Liver (tissue), 9 donors: ENCODE results near the gene ZFP64. TPM values are rescaled to one million over a fixed set of nuclear protein-coding genes. Genes with fewer than 3 reads are reported as not detected.

ENCODE experiments used
- DNase-seq: peaks from one replicate; pipeline ENCODE4 v3.0.0-alpha.2; 2017; ENCODE audit warnings: low spot score
- H3K27ac ChIP-seq, 2 donors: one replicate each; pipeline ENCODE4 v1.7.0; 2013; ENCODE audit warnings: inconsistent platforms in 2 of 2, low read length in 2 of 2, control low read depth in 1 of 2, low read depth in 1 of 2, mild to moderate bottlenecking in 1 of 2
- H3K27me3 ChIP-seq, 4 donors: one replicate each; pipeline versions ENCODE4 v1.6.1 to v1.7.0; 2013; ENCODE audit warnings: low read length in 3 of 4, inconsistent platforms in 1 of 4, mild to moderate bottlenecking in 1 of 4, moderate library complexity in 1 of 4; ENCODE audit not compliant: control insufficient read depth in 4 of 4, insufficient read depth in 4 of 4
- H3K36me3 ChIP-seq, 4 donors: one replicate each; pipeline versions ENCODE4 v1.6.1 to v1.7.0; 2013; ENCODE audit warnings: low read length in 3 of 4, mild to moderate bottlenecking in 3 of 4, low read depth in 1 of 4, moderate library complexity in 1 of 4; ENCODE audit not compliant: control insufficient read depth in 4 of 4, insufficient read depth in 3 of 4
- H3K4me1 ChIP-seq, 4 donors: one replicate each; pipeline versions ENCODE4 v1.6.1 to v1.7.0; 2013; ENCODE audit warnings: low read length in 3 of 4, mild to moderate bottlenecking in 3 of 4, moderate library complexity in 1 of 4; ENCODE audit not compliant: control insufficient read depth in 4 of 4, insufficient read depth in 4 of 4
- H3K4me3 ChIP-seq, 3 donors: one replicate each; pipeline versions ENCODE4 v1.6.1 to v1.7.0; 2013; ENCODE audit warnings: low read length in 3 of 3, control low read depth in 1 of 3, low read depth in 1 of 3, mild to moderate bottlenecking in 1 of 3
- H3K9ac ChIP-seq, 2 donors: one replicate each; pipeline ENCODE4 v1.7.0; 2013; ENCODE audit warnings: low read length in 2 of 2, mild to moderate bottlenecking in 2 of 2, moderate library complexity in 2 of 2, control low read depth in 1 of 2, low read depth in 1 of 2
- H3K9me3 ChIP-seq, 4 donors: one replicate each; pipeline versions ENCODE4 v1.6.1 to v1.7.0; 2013; ENCODE audit warnings: low read length in 3 of 4; ENCODE audit not compliant: control insufficient read depth in 4 of 4
- ATF3 ChIP-seq: IDR thresholded peaks from 2 replicates; pipeline ENCODE4 v1.6.1; 2016; ENCODE audit warnings: antibody characterized with exemption
- CTCF ChIP-seq: fragments of 150-350 bp; IDR thresholded peaks from 2 replicates; pipeline ENCODE4 v1.5.1; 2017; ENCODE audit warnings: improper control_type of control experiment, low read depth, low read length; ENCODE audit not compliant: missing input control
- EGR1 ChIP-seq, 2 donors: IDR thresholded peaks; 2 replicates each; pipeline ENCODE4 v1.6.1; 2016 to 2018; ENCODE audit warnings: antibody characterized with exemption in 2 of 2, low read depth in 2 of 2
- FOXA1 ChIP-seq: IDR thresholded peaks from 2 replicates; pipeline ENCODE4 v1.6.1; 2016; ENCODE audit warnings: antibody characterized with exemption
- FOXA2 ChIP-seq: IDR thresholded peaks from 2 replicates; pipeline ENCODE4 v1.6.1; 2016; ENCODE audit warnings: antibody characterized with exemption
- GABPA ChIP-seq, 2 donors: IDR thresholded peaks in 1 of 2; conservative IDR thresholded peaks in 1 of 2; 2 replicates each; pipeline ENCODE4 v1.6.1; 2016; ENCODE audit warnings: antibody characterized with exemption in 2 of 2, mild to moderate bottlenecking in 1 of 2, moderate library complexity in 1 of 2
- HNF4A ChIP-seq, 2 donors: conservative IDR thresholded peaks; 2 replicates each; pipeline ENCODE4 v1.6.1; 2016; ENCODE audit warnings: antibody characterized with exemption in 2 of 2, mild to moderate bottlenecking in 2 of 2
- HNF4G ChIP-seq: IDR thresholded peaks from 2 replicates; pipeline ENCODE4 v1.6.1; 2016; ENCODE audit warnings: antibody characterized with exemption
- JUND ChIP-seq, 2 donors: IDR thresholded peaks; 2 replicates each; pipeline ENCODE4 v1.6.1; 2016; ENCODE audit warnings: antibody characterized with exemption in 2 of 2
- MAX ChIP-seq: IDR thresholded peaks from 2 replicates; pipeline ENCODE4 v1.6.1; 2016; ENCODE audit warnings: antibody characterized with exemption
- NR2F2 ChIP-seq: IDR thresholded peaks from 2 replicates; pipeline ENCODE4 v1.6.1; 2016; ENCODE audit warnings: antibody characterized with exemption
- RAD21 ChIP-seq, 2 donors: IDR thresholded peaks; 2 replicates each; pipeline ENCODE4 v1.6.1; 2016; ENCODE audit warnings: antibody characterized with exemption in 2 of 2, mild to moderate bottlenecking in 2 of 2
- REST ChIP-seq: IDR thresholded peaks from 2 replicates; pipeline ENCODE4 v1.6.1; 2016; ENCODE audit warnings: antibody characterized with exemption, mild to moderate bottlenecking
- RXRA ChIP-seq, 2 donors: IDR thresholded peaks; 2 replicates each; pipeline ENCODE4 v1.6.1; 2017 to 2018; ENCODE audit warnings: antibody characterized with exemption in 2 of 2, mild to moderate bottlenecking in 1 of 2
- SP1 ChIP-seq: IDR thresholded peaks from 2 replicates; pipeline ENCODE4 v1.6.1; 2018; ENCODE audit warnings: antibody characterized with exemption, mild to moderate bottlenecking
- TAF1 ChIP-seq: conservative IDR thresholded peaks from 2 replicates; pipeline ENCODE4 v1.6.1; 2016; ENCODE audit warnings: antibody characterized with exemption, mild to moderate bottlenecking
- YY1 ChIP-seq: IDR thresholded peaks from 2 replicates; pipeline ENCODE4 v1.6.1; 2016; ENCODE audit warnings: antibody characterized with exemption, mild to moderate bottlenecking
- ZBTB33 ChIP-seq: IDR thresholded peaks from 2 replicates; pipeline ENCODE4 v1.6.1; 2016; ENCODE audit warnings: antibody characterized with exemption
- WGBS: extraction: QIAGEN DNeasy Blood & Tissue Kit; methylation state at CpG from one replicate; pipeline ENCODE4 v1.1.7; 2013; 5-methylcytosine and 5-hydroxymethylcytosine counted together
- polyA plus RNA-seq, 2 donors: library from polyadenylated mRNA; stranded (reverse) in 1 of 2; unstranded in 1 of 2; fragments of 200-250 nt in 1 of 2; fragments of >200 nt in 1 of 2; fragmentation: Nextera tagmentation in 1 of 2; extraction: Ambion mirVana in 1 of 2; gene quantifications; one replicate each; pipeline versions ENCODE4 v1.2.1 to v1.2.3, GENCODE V29; 2013 to 2015
- total RNA-seq, 2 donors: library from RNA; depleted of rRNA; stranded (reverse); fragments of >200 nt; gene quantifications; one replicate each; pipeline ENCODE4 v1.2.3, GENCODE V29; 2014
- donor health status: healthy.
- donor health status: healthy.
- donor health status: healthy.
- donor health status: healthy.
- donor health status: healthy.

ZFP64 gene
- total and polyA plus RNA-seq, 4 donors = 3.2 to 6.3 (median 4.9) TPM

GRCh38 chr20:52179331-52180179 lies 12.0 kb downstream of the ZFP64 start:
- Histone ChIP-seq H3K9me3 (no peaks in the 10 kb centered on the region), H3K36me3 (peaks cover 0 to 13% (median under 1%) of the 10 kb centered on the region in 4 donors), H3K27me3 (no peaks in the 10 kb centered on the region), H3K27ac (no peak overlapping the region), H3K9ac (no peak overlapping the region), H3K4me1 (peaks cover 0 to 12% (median 6%) of the 10 kb centered on the region in 4 donors), H3K4me3 (no peak overlapping the region)
- TF ChIP-seq SP1 (no peak), ATF3 (no peak), ZBTB33 (no peak), CTCF (no peak), TAF1 (no peak), EGR1 (IDR thresholded peaks at IDR 0.05; ENCODE audit: low read depth in 2 of 2) (no peak), MAX (no peak), FOXA2 (no peak), NR2F2 (no peak), RXRA (IDR thresholded peaks at IDR 0.05) (no peak), RAD21 (IDR thresholded peaks at IDR 0.05) (no peak), REST (no peak), HNF4A (conservative IDR thresholded peaks at IDR 0.05) (no peak), FOXA1 (no peak), GABPA (IDR thresholded peaks at IDR 0.05 in 1 of 2, conservative IDR thresholded peaks at IDR 0.05 in 1 of 2) (no peak), JUND (IDR thresholded peaks at IDR 0.05) (no peak), HNF4G (no peak), YY1 (no peak)
- no peak for DNase-seq
- 78% methylated on average over 4 of the region's 4 CpGs for WGBS
